ENCODE measurements around the gene IL17RD.

The IL17RD gene

GRCh38 chr3:57062101-57062631 lies 103.0 kb downstream of the IL17RD start:
- peak; percentile 34 for DNase-seq

- no peak for DNase-seq
Measured at GRCh38 chr3:57061556-57061955, 103.6 kb downstream of the IL17RD start.

DNA sequence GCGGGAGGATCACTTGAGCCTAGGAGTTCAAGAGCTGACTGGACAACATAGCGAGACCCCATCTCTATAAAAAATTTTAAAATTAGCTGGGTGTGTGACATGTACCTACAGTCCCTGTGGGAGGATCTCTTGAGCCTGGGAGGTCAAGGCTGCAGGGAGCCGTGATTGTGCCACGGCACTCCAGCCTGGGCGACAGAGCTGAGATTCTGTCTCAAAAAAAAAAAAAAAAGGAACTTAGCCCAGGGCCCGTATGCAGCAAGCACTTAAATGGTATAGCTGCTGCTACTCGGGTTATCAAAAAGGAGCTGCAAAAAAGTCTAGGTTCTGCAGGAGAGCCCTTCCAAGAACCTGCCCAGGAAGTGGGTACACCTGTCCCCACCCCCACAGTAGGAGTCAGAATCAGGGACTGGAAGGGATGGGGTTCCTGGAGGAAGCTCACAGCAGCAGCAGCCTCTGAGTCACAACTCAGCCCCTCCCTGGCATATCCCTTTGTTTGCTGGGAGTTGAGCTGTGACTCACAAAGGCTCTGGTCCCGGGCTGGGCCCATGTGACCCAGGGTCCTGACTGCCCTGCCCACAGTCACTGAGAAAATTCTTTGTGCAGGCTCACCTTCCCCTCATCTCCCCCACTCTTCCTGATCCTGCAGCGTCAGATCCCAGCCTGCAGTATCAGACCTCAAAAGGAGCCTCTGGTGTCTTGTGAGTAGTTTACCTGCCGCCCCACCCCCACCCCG lies 104.9 kb downstream of the IL17RD start, which contains the start of gene SPATA12:
SPATA12 (plus strand) TSS at position 576 of the 733 bp plus-strand sequence. CDS start 13,031 bp downstream, outside the sequence.
- no peak for DNase-seq

DNA sequence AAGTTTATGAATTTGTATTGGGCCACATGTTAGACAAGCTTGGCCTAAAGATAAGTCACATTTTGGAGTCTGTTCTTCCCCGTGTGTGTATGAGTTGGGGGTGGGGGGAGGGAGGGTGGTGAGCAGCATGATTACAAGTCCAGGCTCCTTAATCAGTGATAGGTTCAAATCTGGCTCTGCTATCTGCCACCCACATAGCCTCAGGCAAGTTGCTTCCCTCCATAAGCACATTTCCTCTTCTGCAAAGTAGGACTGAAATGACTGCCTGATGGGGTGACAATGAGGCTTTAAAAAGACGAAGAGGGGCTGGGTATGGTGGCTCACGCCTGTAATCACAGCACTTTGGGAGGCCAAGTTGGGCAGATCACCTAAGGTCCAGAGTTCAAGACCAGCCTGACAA lies 105.7 kb downstream of the IL17RD start:
- no peak for DNase-seq

- no peak for DNase-seq
Measured at GRCh38 chr3:57057351-57057750, 107.8 kb downstream of the IL17RD start.

DNA sequence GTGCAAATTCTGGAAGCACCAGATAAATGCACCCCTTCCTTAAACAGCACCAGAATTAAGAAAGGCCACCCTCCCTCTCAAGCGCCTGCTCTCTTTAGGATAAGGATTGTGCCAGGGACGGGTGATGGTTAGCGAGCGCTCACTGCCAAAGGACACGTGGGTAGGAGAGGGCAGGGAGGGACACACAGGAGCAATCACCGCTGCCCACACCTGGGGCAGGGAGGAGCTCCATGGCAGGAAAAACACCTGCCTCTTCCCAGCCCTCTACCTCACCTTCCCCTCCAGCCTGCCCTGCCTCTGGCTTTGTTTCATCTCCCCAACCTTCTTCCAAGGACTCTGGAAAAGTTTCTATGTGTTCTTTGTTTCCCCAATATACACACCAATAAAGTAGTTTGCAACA lies 112.0 kb downstream of the IL17RD start:
- no peak for DNase-seq

GRCh38 chr3:57052662-57053061 lies 112.5 kb downstream of the IL17RD start:
- no peak for DNase-seq

DNA sequence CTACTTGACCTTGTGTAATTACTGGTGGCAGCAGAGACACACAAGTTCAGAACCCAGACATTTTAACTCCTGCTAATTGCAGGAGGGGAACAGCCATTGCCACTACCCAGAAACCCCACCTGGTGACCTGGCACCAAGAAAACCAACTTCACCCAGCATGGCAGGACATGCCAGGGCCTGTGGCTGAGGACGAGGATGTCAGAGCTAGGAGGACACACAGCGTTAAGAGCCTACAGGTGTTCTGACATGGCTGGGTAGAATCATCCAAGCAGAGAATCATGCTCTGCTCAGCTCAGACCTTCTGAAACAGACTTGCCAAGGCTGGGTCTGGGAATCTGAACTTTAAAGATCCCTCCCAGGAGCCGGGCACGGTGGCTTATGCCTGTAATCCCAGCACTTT lies 116.4 kb downstream of the IL17RD start:
- DNase-seq = peak; percentile 64

GRCh38 chr3:57048052-57048671 lies 117.0 kb downstream of the IL17RD start:
- DNase-seq = peak; percentile 81

DNA sequence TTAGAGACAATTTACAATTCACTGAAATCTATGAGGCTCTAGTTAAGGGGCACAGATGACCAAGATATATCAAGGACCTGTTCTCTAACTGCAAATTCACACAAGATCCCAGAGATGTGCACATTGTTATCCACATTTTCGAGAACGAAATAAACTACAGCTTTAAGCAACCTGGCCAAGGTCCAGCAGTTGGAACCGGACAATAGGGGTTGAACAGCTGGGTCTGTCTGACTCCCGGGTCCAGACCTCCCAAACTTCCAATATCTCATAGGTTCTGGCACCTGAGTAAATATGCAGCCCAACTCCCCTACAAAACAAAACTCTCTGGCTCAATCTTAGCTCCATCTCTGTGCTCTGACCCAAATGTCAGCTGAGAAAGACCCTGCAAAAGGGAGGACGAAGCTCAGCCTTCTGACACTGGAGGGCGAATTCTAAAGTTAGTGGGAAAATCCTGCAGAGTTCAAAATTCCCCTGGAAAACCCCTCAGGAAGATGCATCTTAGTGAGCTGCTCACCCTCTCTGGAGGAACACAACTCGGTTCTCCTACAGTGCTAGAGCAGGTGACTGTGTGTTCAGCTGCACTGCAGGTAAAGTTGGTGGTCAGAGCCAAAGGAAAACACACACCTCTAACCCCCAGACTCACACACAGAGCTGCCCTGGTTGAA lies 118.9 kb downstream of the IL17RD start:
- no peak for DNase-seq

- no peak for DNase-seq
Measured at GRCh38 chr3:57043518-57043917, 121.6 kb downstream of the IL17RD start.

GRCh38 chr3:57041674-57042073 lies 123.5 kb downstream of the IL17RD start:
- DNase-seq = no peak
